HL-60 (cell line): ENCODE data around the gene RGS2.

ENCODE experiments used
- DNase-seq, 2 experiments: peaks; one replicate each; pipeline ENCODE4 v3.0.0-alpha.2; 2010 to 2020; ENCODE audit warnings: low read depth in 1 of 2, low spot score in 1 of 2
- H3K27ac ChIP-seq: fragments of 250-450 bp; sonication (Bioruptor Pico); replicated peaks from 2 replicates; pipeline ENCODE4 v1.5.1; 2020; ENCODE audit warnings: mild to moderate bottlenecking, moderate library complexity
- H3K27me3 ChIP-seq: fragments of 250-450 bp; sonication (Bioruptor Pico); 2 replicates; pipeline ENCODE4 v1.5.1; 2021; ENCODE audit warnings: mild to moderate bottlenecking, moderate library complexity; ENCODE audit not compliant: insufficient read depth, poor library complexity, severe bottlenecking
- H3K4me3 ChIP-seq: replicated peaks from 2 replicates; pipeline ENCODE4 v1.5.1; 2011; ENCODE audit warnings: mild to moderate bottlenecking, control low read depth, low read length; ENCODE audit not compliant: insufficient read depth
- GABPA ChIP-seq: IDR thresholded peaks from 2 replicates; pipeline ENCODE4 v1.6.1; 2012; ENCODE audit warnings: low read depth
- POLR2AphosphoS5 ChIP-seq: IDR thresholded peaks from 2 replicates; pipeline ENCODE4 v1.6.1; 2012; ENCODE audit warnings: low read depth
- SPI1 ChIP-seq: IDR thresholded peaks from 2 replicates; pipeline ENCODE4 v1.6.1; 2012; ENCODE audit warnings: low read depth, mild to moderate bottlenecking, borderline replicate concordance
- TF ChIP-seq, protein P1 (sequence below): IDR thresholded peaks from 2 replicates; pipeline ENCODE4 v1.6.1; 2012; ENCODE audit warnings: low read depth; ENCODE audit not compliant: insufficient replicate concordance
- TF ChIP-seq, protein P2 (sequence below): IDR thresholded peaks from one replicate; pipeline ENCODE4 v1.5.1; 2011; ENCODE audit warnings: low read length, control low read depth, inconsistent platforms; ENCODE audit not compliant: insufficient read depth

RGS2 gene

DNA sequence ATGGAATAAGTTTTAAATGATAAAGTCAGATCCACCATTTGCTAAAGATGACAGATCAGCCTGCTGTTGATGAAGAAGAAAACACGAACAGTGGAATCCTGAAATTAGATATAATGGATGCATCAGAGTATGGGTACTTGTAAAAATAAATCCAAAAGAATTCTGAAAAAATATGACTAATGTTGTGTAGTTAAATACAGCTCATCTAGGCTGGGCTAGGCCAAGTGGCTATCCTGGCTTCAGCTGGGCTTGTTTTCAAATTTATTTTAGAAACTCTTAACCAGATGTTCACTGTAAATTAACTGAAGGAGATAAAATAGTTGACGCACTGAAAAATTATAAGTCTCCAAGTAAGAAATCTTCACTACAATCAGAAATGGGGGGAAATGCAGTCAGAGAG is 7.4 kb upstream of the RGS2 start:
- H3K4me3 ChIP-seq = no peak overlapping the region
- TF ChIP-seq SPI1 (no peak), GABPA (no peak), POLR2AphosphoS5 (no peak)
- TF ChIP-seq, protein P1, sequence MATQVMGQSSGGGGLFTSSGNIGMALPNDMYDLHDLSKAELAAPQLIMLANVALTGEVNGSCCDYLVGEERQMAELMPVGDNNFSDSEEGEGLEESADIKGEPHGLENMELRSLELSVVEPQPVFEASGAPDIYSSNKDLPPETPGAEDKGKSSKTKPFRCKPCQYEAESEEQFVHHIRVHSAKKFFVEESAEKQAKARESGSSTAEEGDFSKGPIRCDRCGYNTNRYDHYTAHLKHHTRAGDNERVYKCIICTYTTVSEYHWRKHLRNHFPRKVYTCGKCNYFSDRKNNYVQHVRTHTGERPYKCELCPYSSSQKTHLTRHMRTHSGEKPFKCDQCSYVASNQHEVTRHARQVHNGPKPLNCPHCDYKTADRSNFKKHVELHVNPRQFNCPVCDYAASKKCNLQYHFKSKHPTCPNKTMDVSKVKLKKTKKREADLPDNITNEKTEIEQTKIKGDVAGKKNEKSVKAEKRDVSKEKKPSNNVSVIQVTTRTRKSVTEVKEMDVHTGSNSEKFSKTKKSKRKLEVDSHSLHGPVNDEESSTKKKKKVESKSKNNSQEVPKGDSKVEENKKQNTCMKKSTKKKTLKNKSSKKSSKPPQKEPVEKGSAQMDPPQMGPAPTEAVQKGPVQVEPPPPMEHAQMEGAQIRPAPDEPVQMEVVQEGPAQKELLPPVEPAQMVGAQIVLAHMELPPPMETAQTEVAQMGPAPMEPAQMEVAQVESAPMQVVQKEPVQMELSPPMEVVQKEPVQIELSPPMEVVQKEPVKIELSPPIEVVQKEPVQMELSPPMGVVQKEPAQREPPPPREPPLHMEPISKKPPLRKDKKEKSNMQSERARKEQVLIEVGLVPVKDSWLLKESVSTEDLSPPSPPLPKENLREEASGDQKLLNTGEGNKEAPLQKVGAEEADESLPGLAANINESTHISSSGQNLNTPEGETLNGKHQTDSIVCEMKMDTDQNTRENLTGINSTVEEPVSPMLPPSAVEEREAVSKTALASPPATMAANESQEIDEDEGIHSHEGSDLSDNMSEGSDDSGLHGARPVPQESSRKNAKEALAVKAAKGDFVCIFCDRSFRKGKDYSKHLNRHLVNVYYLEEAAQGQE = no peak
- DNase-seq = no peak
- H3K27ac ChIP-seq = no peak overlapping the region
- no peaks in the 10 kb centered on the region for H3K27me3 ChIP-seq

DNA sequence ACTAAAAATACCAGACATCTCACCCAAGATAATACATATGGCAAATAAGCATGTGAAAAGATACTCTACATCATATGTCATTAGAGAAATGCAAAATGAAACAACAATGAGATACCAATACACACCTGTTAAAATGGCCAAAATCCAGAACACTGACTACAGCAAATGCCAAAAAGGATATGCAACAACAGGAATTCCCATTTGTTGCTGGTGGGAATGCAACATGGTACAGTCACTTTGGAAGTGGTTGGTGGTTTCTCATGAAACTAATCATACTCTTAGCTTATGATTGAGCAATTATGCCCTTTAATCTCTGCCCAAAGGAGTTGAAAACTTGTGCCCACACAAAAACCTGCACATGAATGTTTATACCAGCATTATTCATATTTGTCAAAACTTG is 6.4 kb upstream of the RGS2 start:
- Histone ChIP-seq H3K4me3 (no peak overlapping the region), H3K27me3 (no peaks in the 10 kb centered on the region), H3K27ac (no peak overlapping the region)
- DNase-seq = no peak
- TF ChIP-seq, protein P2, sequence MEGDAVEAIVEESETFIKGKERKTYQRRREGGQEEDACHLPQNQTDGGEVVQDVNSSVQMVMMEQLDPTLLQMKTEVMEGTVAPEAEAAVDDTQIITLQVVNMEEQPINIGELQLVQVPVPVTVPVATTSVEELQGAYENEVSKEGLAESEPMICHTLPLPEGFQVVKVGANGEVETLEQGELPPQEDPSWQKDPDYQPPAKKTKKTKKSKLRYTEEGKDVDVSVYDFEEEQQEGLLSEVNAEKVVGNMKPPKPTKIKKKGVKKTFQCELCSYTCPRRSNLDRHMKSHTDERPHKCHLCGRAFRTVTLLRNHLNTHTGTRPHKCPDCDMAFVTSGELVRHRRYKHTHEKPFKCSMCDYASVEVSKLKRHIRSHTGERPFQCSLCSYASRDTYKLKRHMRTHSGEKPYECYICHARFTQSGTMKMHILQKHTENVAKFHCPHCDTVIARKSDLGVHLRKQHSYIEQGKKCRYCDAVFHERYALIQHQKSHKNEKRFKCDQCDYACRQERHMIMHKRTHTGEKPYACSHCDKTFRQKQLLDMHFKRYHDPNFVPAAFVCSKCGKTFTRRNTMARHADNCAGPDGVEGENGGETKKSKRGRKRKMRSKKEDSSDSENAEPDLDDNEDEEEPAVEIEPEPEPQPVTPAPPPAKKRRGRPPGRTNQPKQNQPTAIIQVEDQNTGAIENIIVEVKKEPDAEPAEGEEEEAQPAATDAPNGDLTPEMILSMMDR = no peak
- TF ChIP-seq POLR2AphosphoS5 (no peak), GABPA (no peak), SPI1 (no peak)
- TF ChIP-seq, protein P1 = no peak

DNA sequence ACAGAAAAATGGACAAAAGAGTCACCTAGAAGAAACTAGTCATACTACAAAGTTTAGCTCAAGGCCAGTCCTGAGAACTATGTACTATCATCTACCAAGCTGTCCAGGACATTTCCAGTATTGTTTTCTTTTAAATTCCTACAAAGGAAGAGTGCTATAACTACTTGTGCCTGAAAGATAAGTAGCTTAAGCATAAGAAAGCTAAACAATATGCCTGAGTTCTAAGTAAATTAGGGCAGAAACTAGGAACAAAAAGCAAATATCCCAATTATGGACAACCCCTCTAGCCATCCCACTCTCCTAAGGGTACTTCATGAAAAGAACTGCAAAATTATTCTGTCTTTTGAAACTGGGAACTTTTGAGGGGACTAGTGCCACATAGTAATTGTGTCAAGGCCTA is 5.3 kb upstream of the RGS2 start:
- peaks cover 4% of the 10 kb centered on the region for H3K27me3 ChIP-seq
- H3K4me3 ChIP-seq = no peak overlapping the region
- DNase-seq = no peak
- TF ChIP-seq POLR2AphosphoS5 (no peak), GABPA (no peak), SPI1 (no peak)
- TF ChIP-seq, protein P2 = no peak
- TF ChIP-seq, protein P1 = no peak
- no peak overlapping the region for H3K27ac ChIP-seq
